H54 (cell line): ENCODE results near the gene TOR2A.
"Not testable (repeated sequence)": the region's sequence is repeated elsewhere in the genome, so short reads cannot be mapped to it uniquely, and the experiment has no call there.

Experiments
- DNase-seq: peaks from one replicate; pipeline ENCODE4 v3.0.0; 2011; ENCODE audit warnings: low spot score, mixed read lengths; ENCODE audit not compliant: insufficient read length
- FAIRE-seq: peaks from 3 replicates; lab custom pipeline; 2011; peaks lifted over from hg19 to GRCh38; lab: Jason Lieb, UNC
- POLR2A ChIP-seq: IDR thresholded peaks from 2 replicates; pipeline ENCODE4 v1.6.1; 2011; ENCODE audit warnings: low read depth, mild to moderate bottlenecking, low read length

Gene TOR2A

DNA sequence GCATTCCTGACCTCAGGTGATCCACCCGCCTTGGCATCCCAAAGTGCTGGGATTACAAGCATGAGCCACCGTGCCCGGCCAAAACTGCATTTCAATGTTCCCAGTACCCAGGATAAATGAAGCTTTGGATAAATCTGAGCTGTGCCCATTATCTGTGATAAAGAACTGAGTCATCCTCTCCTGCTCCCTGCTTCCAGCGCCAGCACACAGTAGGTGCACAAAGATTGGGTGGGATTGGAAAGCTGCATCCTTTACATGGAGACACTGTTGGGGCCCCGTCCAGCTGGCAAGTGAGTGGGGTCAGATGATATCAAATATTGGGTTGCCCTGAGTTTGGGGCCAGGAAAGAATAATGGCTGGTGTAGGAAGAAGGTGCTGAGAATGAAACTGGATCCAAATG lies 26.0 kb upstream of the TOR2A start:
- DNase-seq, result no peak
- no peak for FAIRE-seq
- no peak for TF ChIP-seq POLR2A

GRCh38 chr9:127758843-127759242 lies 23.7 kb upstream of the TOR2A start:
- no peak for DNase-seq
- TF ChIP-seq POLR2A, result no peak
- FAIRE-seq, result no peak

GRCh38 chr9:127756776-127757175 lies 21.7 kb upstream of the TOR2A start:
- not testable (repeated sequence) for FAIRE-seq

DNA sequence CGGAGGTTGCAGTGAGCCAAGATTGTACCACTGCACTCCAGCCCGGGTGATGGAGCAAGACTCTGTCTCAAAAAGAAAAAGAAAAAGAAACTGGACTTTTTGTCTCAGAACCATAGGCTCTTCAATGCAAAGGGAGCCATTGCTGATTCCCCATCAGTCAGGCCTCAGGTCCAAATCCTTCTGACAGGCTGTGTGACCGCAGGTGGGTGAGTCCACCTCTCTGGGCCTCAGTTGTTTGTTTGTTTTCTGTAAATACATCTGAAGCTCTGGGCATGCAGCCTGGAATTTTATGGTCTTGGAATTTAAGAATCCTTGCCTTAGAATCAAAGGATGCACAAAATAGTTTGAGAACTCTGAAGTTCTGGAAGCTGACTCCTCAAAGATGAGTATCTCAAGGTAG lies 21.1 kb upstream of the TOR2A start:
- FAIRE-seq, result no peak
- no peak for DNase-seq
- no peak for TF ChIP-seq POLR2A

More at GRCh38 chr9:127756776-127757175, 21.7 kb upstream of the TOR2A start:
- not testable (repeated sequence) for DNase-seq

DNA sequence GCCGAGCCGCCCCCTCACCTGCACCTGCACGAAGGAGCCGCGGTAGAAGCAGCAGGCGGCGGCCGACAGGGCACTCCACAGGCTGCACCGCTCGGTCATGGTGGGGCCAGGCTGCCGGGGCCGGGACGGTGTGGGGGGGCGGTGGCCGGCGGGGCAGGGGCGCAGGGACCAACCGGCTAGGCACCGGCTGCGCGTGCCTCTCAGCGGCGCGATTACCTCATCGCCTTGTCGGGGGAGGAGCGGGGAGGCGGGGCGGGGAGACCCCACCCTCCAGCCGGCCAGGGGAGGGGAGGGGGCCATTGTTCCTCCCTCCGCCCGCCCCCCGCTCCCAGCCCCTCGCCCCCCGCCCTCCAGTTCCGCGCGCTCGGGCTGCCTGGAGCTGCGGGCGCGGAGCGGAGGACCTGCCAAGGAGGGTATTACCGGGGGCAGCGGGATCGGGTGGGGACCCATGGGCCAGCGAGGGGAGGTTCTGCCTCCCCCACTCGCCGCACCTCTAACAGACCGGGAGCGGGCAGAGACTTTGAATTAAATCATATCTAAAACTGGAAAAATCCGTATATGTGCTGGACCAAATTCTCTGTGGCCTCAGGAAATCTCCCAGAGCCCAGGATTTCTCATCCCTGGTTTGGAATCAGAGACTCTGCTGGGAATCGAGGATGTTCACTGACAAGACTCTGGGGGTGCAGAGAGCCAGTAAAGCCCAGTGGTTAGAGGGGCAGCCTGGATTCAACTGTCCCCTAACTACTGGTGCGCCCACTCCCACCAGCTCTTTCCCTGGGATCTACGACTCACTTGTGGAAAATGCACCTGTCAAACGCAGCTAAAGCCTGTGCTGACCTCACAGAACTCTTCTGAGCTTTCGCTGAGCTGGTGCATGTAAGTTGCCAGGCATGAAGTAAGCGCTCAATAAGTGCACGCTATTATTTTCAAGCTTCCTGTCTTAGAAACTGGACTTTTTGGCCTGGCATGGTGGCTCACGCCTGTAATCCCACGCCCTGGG lies 20.3 kb upstream of the TOR2A start:
- no peak for FAIRE-seq
- DNase-seq, result no peak
- no peak for TF ChIP-seq POLR2A

DNA sequence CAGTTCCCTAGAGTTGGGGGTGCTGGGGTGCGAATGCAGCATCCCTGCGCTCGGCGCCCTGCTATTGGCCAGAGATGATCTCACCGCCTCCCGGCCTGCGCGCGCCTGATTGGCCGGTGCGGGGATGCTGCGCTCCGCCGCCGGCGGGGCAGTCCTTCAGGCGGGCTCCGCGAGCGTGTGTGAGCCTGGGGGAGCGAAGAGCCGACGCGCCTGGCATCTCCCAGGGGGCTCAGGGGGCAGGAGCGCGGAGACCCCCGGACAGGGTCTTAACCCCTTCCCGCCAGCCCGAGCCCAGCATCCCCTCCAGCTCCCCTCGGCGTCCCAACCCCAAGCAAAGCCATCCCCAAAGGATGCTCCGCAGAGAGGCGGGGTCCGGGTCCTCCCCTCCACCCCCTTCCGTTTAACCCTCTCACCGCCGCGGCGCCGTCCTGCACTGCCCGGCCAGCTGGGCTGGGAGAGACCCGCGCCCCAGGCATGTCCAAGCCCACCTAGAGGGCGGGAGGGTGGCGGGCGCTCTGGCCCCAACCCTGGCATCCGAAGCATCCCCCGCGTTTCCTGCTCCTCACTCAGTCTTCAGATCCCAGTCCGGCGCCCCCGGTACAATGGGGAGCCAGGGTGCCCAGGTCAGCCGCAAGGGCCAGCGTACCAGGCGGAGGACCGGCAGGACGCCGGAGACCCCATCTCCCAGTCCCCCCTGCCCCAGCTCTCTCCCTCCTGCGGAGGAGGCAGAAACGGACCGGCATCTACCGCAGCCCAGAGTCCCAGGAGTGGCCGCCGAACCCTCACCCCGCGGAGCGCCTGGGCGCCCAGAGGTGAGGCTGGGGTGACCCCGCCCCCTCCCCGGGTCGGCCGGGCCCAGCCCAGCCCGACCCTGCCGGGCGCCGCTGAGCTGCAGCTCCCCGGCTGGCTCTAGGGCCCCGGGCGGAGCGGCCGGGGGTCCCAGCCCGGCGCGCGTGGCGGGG lies 19.3 kb upstream of the TOR2A start:
- FAIRE-seq (no peak), DNase-seq (no peak)
- TF ChIP-seq POLR2A, result no peak

- TF ChIP-seq POLR2A, result no peak
- FAIRE-seq (no peak), DNase-seq (no peak)
These were observed 18.5 kb upstream of the TOR2A start for GRCh38 chr9:127753622-127754021.

DNA sequence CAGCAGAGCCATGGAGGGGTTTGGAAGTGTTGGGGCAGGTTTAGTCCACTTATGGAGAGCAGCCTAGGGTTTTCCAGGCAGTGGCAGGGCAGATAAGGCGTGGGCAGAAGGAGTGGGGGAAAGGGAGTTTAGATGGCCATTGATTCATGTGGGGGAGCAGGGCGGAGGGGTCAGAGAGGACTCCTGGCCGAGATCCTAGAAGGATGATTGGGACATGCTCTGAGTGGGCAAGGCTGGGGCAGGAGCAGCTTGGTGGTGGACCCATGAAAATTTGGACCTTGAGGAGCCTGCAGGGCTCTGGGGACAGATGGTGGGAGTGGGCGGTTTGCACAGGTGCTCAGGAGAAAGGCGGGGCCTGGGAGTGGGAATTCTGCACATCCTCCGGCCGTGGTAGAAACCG lies 18.1 kb upstream of the TOR2A start:
- FAIRE-seq (no peak), DNase-seq (no peak)

DNA sequence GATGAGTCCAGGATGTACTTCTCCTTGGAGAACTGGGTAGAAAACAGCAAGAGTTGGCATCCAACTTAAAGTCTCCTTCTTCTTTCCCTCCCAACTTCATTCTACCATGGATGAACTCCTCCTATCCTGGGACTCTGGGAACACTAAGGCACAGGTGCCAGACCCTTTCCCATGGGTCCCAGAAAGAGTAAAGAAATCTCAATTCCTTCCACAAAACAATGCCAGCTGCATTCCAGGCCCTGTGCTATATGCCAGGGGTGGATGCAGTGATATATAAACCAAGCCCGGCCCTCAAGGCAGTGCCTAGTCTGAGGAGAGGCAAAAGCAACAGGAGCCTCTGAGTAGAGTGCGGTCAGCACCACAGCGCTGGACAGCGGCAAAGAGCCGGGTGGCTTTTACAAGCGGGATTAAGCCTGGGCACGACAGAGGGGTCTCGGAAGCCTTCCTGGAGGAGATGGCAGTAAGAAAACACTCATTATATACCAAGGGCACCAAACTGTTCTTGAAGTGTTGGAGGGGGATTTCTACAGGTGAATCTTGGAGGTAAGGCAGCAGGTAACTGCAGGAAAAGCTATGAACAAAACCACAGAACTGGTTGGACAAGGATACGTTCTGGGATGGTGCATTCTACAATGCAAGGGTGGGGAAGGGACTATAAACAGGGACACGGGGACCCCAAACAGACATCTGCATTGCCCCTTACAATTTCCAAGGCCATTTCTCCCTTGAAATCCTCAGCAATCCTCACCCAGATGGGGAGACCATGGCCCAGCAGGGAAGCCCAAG lies 16.4 kb upstream of the TOR2A start:
- FAIRE-seq (no peak), DNase-seq (peak; percentile 67)
- no peak for TF ChIP-seq POLR2A

More for the DNA sequence above, 18.1 kb upstream of the TOR2A start:
- TF ChIP-seq POLR2A, result no peak

DNA sequence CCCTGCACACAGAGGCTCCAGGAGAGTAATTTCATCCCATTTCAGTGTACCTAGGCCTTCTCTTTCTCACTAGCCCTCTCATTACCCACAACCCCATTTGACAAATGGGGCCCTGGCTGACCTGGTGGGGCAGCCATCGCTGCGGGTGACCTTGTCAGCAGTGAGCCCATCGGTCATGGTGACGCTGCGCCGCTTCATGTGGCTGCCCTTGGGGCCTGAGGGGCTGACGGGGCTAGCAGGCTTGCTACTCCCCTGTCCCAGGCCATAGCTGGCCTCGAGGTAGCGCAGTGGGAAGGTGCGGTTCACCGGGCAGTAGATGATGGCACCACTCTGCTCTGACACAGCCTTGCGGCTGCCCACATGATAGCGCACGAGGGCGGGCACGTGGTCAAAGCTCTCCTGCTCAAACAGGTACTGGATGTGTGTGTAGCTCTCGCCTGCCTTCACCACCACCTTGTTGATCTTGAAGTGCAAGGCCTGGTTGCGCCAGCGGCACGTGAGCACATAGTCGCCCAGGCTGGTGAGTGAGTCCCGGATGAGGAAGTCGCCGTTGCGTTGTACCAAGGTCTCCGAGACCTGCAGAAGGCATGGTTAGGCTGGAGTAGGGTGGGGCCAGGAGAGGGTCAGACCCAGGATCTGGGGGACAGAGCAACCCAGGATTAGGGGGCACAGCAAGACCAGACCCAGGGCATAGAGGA lies 14.1 kb upstream of the TOR2A start:
- FAIRE-seq (no peak), DNase-seq (no peak)
- no peak for TF ChIP-seq POLR2A

DNA sequence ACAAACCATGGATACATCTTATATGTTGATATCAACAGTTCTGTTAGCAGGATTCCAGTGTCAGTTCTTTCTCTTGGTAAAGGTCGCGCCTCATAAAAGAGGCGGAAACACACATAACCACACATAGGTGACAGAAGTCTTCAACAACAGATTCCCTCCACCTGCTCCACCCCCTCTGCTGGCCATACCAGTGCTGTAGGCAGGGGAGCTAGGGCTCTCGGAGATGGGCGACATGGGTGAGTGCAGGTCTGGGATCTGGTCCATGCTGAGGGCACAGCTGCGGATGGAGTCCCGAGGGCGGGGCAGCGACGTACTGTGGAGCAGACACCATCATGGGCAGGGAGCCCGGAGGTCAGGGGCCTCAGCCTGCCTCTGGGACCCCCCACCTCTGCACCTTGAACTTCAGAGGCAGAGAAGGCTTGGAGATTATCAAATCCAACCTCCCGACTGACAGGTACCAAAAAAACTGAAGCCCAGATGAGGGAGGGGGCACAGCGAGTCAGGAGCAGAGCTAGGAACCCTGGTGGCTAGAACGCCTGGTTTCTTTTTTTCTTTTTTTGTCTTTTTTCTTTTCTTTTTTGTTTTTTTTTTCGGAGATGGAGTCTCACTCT lies 12.0 kb upstream of the TOR2A start:
- TF ChIP-seq POLR2A, result no peak
- DNase-seq, result no peak
- no peak for FAIRE-seq

GRCh38 chr9:127744398-127745110 lies 9.5 kb upstream of the TOR2A start:
- no peak for TF ChIP-seq POLR2A
- no peak for FAIRE-seq
- DNase-seq, result no peak
